LNCaP clone FGC (cell line): ENCODE results near the gene ZNF497.
"Not testable (repeated sequence)": the region's sequence is repeated elsewhere in the genome, so short reads cannot be mapped to it uniquely, and the experiment has no call there.

Experiments used
- DNase-seq: peaks from one replicate; pipeline ENCODE4 v3.0.0-alpha.2; 2011; ENCODE audit warnings: low read depth
- H3K4me3 ChIP-seq: 2 replicates; pipeline ENCODE4 v1.5.1; 2011; ENCODE audit warnings: mild to moderate bottlenecking, low read depth, low read length, control low read depth
- TF ChIP-seq, protein P1 (sequence below): IDR thresholded peaks from 2 replicates; pipeline ENCODE4 v1.5.1; 2012; ENCODE audit warnings: mild to moderate bottlenecking; ENCODE audit not compliant: control insufficient read depth, insufficient read depth; ENCODE audit errors: extremely low read depth

Gene ZNF497

GRCh38 chr19:58349590-58349989, 13.0 kb downstream of the ZNF497 start:
- H3K4me3 ChIP-seq: no peak overlapping the region
- TF ChIP-seq, protein P1, sequence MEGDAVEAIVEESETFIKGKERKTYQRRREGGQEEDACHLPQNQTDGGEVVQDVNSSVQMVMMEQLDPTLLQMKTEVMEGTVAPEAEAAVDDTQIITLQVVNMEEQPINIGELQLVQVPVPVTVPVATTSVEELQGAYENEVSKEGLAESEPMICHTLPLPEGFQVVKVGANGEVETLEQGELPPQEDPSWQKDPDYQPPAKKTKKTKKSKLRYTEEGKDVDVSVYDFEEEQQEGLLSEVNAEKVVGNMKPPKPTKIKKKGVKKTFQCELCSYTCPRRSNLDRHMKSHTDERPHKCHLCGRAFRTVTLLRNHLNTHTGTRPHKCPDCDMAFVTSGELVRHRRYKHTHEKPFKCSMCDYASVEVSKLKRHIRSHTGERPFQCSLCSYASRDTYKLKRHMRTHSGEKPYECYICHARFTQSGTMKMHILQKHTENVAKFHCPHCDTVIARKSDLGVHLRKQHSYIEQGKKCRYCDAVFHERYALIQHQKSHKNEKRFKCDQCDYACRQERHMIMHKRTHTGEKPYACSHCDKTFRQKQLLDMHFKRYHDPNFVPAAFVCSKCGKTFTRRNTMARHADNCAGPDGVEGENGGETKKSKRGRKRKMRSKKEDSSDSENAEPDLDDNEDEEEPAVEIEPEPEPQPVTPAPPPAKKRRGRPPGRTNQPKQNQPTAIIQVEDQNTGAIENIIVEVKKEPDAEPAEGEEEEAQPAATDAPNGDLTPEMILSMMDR: no peak
- no peak for DNase-seq

DNA sequence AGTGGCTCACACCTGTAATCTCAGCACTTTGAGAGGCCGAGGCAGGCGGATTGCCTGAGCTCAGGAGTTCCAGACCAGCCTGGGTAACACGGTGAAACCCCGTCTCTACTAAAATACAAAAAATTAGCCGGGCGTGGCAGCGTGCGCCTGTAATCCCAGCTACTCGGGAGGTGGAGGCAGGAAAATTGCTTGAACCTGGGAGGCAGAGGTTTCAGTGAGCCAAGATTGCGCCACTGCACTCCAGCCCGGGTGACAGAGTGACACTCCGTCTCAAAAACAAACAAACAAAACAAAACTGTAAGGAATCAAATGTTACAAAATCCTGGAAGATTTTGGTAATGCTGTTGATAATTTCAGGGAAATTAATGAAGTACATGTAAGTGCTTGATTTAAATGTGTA, 14.5 kb downstream of the ZNF497 start:
- H3K4me3 ChIP-seq: peak overlapping the region; percentile 72
- DNase-seq: not testable (repeated sequence)

DNA sequence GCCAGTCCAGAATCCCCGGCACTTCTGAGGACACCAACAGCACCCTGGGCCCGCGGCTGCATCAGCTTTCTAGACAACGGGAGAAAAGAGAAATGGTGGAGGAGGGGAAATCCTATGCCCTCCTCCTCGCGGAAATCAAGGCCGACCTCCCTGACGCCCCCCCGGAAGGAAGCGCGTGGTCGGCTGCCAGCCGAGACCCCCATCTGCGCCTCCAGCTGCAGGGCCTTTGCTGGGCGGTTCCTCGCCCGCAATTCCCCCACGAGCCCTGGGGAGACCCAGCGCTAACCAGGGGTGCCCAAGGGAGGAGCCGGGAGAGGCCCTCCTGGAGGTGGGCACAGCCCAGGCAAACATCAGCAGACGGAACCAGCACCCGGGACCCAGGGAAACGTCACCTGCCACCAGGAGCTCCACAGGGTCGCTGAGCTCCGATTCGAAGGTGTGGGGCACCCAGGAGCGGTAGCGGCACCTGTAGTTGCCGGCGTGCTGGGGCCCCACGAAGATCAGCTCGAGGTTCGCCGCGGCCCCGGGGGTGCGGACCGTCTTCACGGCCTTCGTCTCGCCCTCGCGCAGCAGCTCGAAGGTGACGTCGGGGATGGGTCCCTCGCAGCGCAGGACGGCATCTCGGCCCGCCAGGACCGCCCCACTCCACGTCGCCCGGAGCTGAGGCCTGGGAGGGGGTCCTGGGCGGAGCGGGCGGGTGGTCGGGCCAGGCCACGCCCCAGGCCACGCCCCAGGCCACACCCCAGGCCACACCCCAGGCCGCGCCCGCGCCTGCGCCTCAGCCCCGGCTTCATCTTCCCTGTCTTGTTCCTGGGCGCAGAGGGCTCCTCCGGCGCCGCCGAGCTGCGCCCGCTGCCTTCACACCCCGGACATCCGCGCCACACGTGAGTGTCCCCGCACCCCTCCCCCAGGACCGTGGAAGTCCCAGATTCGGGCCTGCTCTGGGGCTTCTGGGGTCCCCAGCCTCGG, 15.3 kb downstream of the ZNF497 start:
- TF ChIP-seq, protein P1: no peak

DNA sequence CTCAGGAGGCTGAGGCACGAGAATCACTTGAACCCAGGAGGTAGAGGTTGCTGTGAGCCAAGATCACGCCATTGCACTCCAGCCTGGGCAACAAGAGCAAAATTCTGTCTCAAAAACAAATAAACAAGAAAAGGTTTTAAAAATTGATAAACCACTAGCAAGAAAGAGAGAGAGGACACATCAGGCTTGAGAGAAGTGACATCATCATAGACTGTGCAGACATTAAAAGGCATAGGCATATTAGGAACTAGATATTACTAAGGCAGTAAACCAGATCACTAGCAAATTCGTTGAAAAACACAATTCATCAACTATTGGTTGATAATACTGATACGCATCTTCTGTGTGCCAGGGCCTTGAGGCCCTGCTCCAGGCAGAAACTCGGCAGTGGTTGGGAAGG, 17.0 kb downstream of the ZNF497 start:
- TF ChIP-seq, protein P1: no peak
- H3K4me3 ChIP-seq: no peak overlapping the region

More for the DNA sequence above, 15.3 kb downstream of the ZNF497 start:
- H3K4me3 ChIP-seq: peak overlapping the region; percentile 72
- peak; percentile 6 for DNase-seq

DNA sequence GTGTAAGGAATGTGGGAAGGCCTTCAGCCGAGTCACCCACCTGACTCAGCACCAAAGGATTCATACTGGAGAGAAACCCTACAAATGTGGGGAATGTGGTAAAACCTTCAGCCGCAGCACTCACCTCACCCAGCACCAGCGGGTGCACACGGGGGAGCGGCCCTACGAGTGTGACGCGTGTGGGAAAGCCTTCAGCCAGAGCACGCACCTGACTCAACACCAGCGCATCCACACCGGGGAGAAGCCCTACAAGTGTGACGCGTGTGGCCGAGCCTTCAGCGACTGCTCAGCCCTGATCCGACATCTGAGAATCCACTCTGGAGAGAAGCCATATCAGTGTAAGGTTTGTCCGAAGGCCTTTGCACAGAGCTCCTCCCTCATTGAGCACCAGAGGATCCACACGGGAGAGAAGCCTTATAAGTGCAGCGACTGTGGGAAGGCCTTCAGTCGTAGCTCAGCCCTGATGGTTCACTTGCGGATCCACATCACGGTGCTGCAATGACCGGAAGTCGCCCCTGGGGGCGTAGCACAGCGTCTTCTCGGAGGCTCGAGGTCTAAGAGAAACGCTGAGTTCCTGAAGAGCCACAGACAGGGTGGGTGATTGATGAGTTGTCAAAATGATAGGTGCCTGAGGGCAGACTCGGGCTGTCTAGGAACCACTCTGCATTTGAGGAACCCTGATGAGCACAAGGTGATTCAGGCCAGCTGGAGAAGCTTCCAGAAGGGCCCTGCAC, 23.6 kb downstream of the ZNF497 start:
- no peak overlapping the region for H3K4me3 ChIP-seq
- DNase-seq: no peak
- TF ChIP-seq, protein P1: no peak

More for the DNA sequence above, 17.0 kb downstream of the ZNF497 start:
- DNase-seq: no peak

- H3K4me3 ChIP-seq: no peak overlapping the region
- DNase-seq: no peak
- TF ChIP-seq, protein P1: no peak
These were observed 24.2 kb downstream of the ZNF497 start for GRCh38 chr19:58338336-58338735.

- DNase-seq: no peak
- TF ChIP-seq, protein P1: no peak
These were observed 25.7 kb downstream of the ZNF497 start for GRCh38 chr19:58336820-58337219.

More at GRCh38 chr19:58336820-58337219, 25.7 kb downstream of the ZNF497 start:
- H3K4me3 ChIP-seq: no peak overlapping the region
